ENCODE data around the gene RRM1. TPM values are rescaled to one million over a fixed set of nuclear protein-coding genes. Genes with fewer than 3 reads are reported as not detected.

The RRM1 gene
- total and polyA plus RNA-seq, 9 of the 15 experiments (the other 6 are each of a cell fraction or from before 2014, with no cell fraction given) = 113 to 270 (median 163) TPM

GRCh38 chr11:4054643-4055042, 40.0 kb upstream of the RRM1 start:
- intact Hi-C loops (cut with micrococcal nuclease) = no loop called here

GRCh38 chr11:4059424-4059823, 35.2 kb upstream of the RRM1 start:
- peaks cover 54% of the 10 kb centered on the region for H3K36me3 ChIP-seq (ENCODE audit: control insufficient read depth, insufficient read depth, low read length)
- FAIRE-seq = no peak
- no peak overlapping the region for H3K9ac ChIP-seq (ENCODE audit: insufficient read depth in 1 of 2, low read depth in 2 of 2, low read length in 2 of 2)
- no peak overlapping the region for H2AFZ ChIP-seq (ENCODE audit: low read depth, low read length)
- H3K4me1 ChIP-seq (replicated peaks in 1 of 2; ENCODE audit: control insufficient read depth in 2 of 2, insufficient read depth in 2 of 2, low read length in 2 of 2) = no peaks in the 10 kb centered on the region
- no peaks in the 10 kb centered on the region for H3K79me2 ChIP-seq (ENCODE audit: control insufficient read depth, insufficient read depth, low read length)
- H4K20me1 ChIP-seq (replicated peaks; ENCODE audit: control insufficient read depth, insufficient read depth, low read length) = 0 out of 2 replicates have a peak, but pooled peaks cover 3% of the 10 kb centered on the region
- CTCF ChIA-PET (ENCODE audit: low intra/inter-chr PET ratio) = no interaction called here
- no TSS peak for BruUV-seq (replicated peaks)
- intact Hi-C loops (cut with micrococcal nuclease) = no loop called here
- no peaks in the 10 kb centered on the region for H3K9me1 ChIP-seq (ENCODE audit: control insufficient read depth, insufficient read depth, low read length)
- WGBS (ENCODE audit: insufficient coverage, low coverage, missing lambda C conversion rate) = 93% methylated on average over 1 of the region's 1 CpG
- no peak for ATAC-seq
- H3K27me3 ChIP-seq (ENCODE audit: control insufficient read depth in 2 of 2, insufficient read depth in 2 of 2, low read length in 2 of 2) = no peaks in the 10 kb centered on the region
- in situ Hi-C loops (cut with MboI) = no loop called here
- no peak overlapping the region for H3K4me3 ChIP-seq
- no peak for DNase-seq (ENCODE audit: extremely low read depth in 1 of 4, low spot score in 3 of 4)
- H3K27ac ChIP-seq (ENCODE audit: extremely low read depth, low read depth, low read length) = no peak overlapping the region
- no peak overlapping the region for H3K4me2 ChIP-seq (ENCODE audit: insufficient read depth, low read length)
- H3K9me3 ChIP-seq (replicated peaks; ENCODE audit: control insufficient read depth, insufficient read depth, low read depth, low read length) = no peaks in the 10 kb centered on the region
- POLR2A ChIA-PET = interaction anchor here (0.6 to 1.4 kb wide), 4 partner anchors 8 to 117 kb away, joined by 3 to 5 read pairs (median 4); no protein-coding TSS in a partner anchor
- TF ChIP-seq HDAC8 (tag; IDR thresholded peaks at IDR 0.05) = no peak
- TF ChIP-seq RBM14 (IDR thresholded peaks at IDR 0.05; ENCODE audit: borderline replicate concordance, insufficient read depth, low read depth, low read length) = no peak
- no peak for TF ChIP-seq HOXB6 (CRISPR knock-in tag; IDR thresholded peaks at IDR 0.05; ENCODE audit: borderline replicate concordance)
- no peak for TF ChIP-seq ZNF518B (CRISPR knock-in tag; IDR thresholded peaks at IDR 0.05)
- no peak for TF ChIP-seq ZNF511 (CRISPR knock-in tag; IDR thresholded peaks at IDR 0.05)
- no peak for TF ChIP-seq SIRT6 (IDR thresholded peaks at IDR 0.05; ENCODE audit: low read depth, low read length)

More at GRCh38 chr11:4054643-4055042, 40.0 kb upstream of the RRM1 start:
- Histone ChIP-seq H3K9me1 (ENCODE audit: control insufficient read depth, insufficient read depth, low read length) (no peaks in the 10 kb centered on the region), H3K4me1 (replicated peaks in 1 of 2; ENCODE audit: control insufficient read depth in 2 of 2, insufficient read depth in 2 of 2, low read length in 2 of 2) (no peaks in the 10 kb centered on the region), H3K4me2 (ENCODE audit: insufficient read depth, low read length) (no peak overlapping the region), H2AFZ (ENCODE audit: low read depth, low read length) (no peak overlapping the region), H3K27me3 (ENCODE audit: control insufficient read depth in 2 of 2, insufficient read depth in 2 of 2, low read length in 2 of 2) (no peaks in the 10 kb centered on the region), H3K9me3 (replicated peaks; ENCODE audit: control insufficient read depth, insufficient read depth, low read depth, low read length) (no peaks in the 10 kb centered on the region), H3K79me2 (ENCODE audit: control insufficient read depth, insufficient read depth, low read length) (no peaks in the 10 kb centered on the region), H4K20me1 (replicated peaks; ENCODE audit: control insufficient read depth, insufficient read depth, low read length) (0 out of 2 replicates have a peak, but pooled peaks cover 3% of the 10 kb centered on the region), H3K4me3 (no peak overlapping the region), H3K9ac (ENCODE audit: insufficient read depth in 1 of 2, low read depth in 2 of 2, low read length in 2 of 2) (no peak overlapping the region), H3K36me3 (ENCODE audit: control insufficient read depth, insufficient read depth, low read length) (peaks cover 30% of the 10 kb centered on the region), H3K27ac (ENCODE audit: extremely low read depth, low read depth, low read length) (no peak overlapping the region)
- in situ Hi-C loops (cut with MboI) = no loop called here
- no peak for FAIRE-seq
- WGBS (ENCODE audit: insufficient coverage, low coverage, missing lambda C conversion rate) = 60% methylated on average over 1 of the region's 1 CpG
- TF ChIP-seq TFAM (CRISPR knock-in tag; conservative IDR thresholded peaks at IDR 0.05) (no peak), CEBPB (tag; IDR thresholded peaks at IDR 0.05) (peak; percentile 52), NR0B1 (IDR thresholded peaks at IDR 0.05; ENCODE audit: partially characterized antibody) (no peak), SPI1 (IDR thresholded peaks at IDR 0.05; ENCODE audit: borderline replicate concordance, low read depth, low read length) (no peak)
- no peak for ATAC-seq
- DNase-seq (ENCODE audit: extremely low read depth in 1 of 4, low spot score in 3 of 4) = no peak
- ChIA-PET POLR2A (interaction anchor here (0.9 to 3.0 kb wide), 2 partner anchors 9 to 10 kb away, joined by 5 to 12 read pairs; no protein-coding TSS in a partner anchor), CTCF (ENCODE audit: low intra/inter-chr PET ratio) (no interaction called here)
- no TSS peak for BruUV-seq (replicated peaks)
